Activated naive CD4-positive, alpha-beta T cell treated with anti-CD3 and anti-CD28 coated beads for 36 hours (primary cell): ENCODE data around the gene DSE. TPM values are rescaled to one million over a fixed set of nuclear protein-coding genes. Genes with fewer than 3 reads are reported as not detected.

Source experiments
- CTCF ChIA-PET: fragments of 350-600 bp; sonication (Branson Sonifier 250); formaldehyde crosslinking; loops from one replicate; lab custom pipeline; 2021; ENCODE audit warnings: antibody characterized with exemption; lab: Charles Lee
- DNase-seq: peaks from one replicate; pipeline ENCODE4 v3.0.0-alpha.2; 2020
- H3K27ac Mint-ChIP-seq: one replicate; pipeline ENCODE4 v1.8.0; 2021; ENCODE audit warnings: mild to moderate bottlenecking, mixed read lengths
- H3K27me3 Mint-ChIP-seq: one replicate; pipeline ENCODE4 v1.8.0; 2021; ENCODE audit warnings: low read depth, mixed read lengths
- H3K36me3 Mint-ChIP-seq: one replicate; pipeline ENCODE4 v1.8.0; 2021; ENCODE audit warnings: low read depth, mixed read lengths
- H3K4me1 Mint-ChIP-seq: one replicate; pipeline ENCODE4 v1.8.0; 2021; ENCODE audit warnings: low read depth, mixed read lengths
- H3K4me3 Mint-ChIP-seq: one replicate; pipeline ENCODE4 v1.8.0; 2021; ENCODE audit warnings: mild to moderate bottlenecking, moderate library complexity, mixed read lengths
- H3K9me3 Mint-ChIP-seq: one replicate; pipeline ENCODE4 v1.8.0; 2021; ENCODE audit warnings: mixed read lengths
- intact Hi-C: fragments of 100-400 bp; cut with micrococcal nuclease; formaldehyde crosslinking; loops from one replicate; pipeline ENCODE4 v1.15.1; 2023
- total RNA-seq, 2 experiments: library from RNA; stranded (reverse); gene quantifications; one replicate each; pipeline ENCODE4 v1.2.3, GENCODE V29; 2021

DSE gene
- total RNA-seq, 2 experiments from 2014 or later: 2.1 to 3.2 TPM

DNA sequence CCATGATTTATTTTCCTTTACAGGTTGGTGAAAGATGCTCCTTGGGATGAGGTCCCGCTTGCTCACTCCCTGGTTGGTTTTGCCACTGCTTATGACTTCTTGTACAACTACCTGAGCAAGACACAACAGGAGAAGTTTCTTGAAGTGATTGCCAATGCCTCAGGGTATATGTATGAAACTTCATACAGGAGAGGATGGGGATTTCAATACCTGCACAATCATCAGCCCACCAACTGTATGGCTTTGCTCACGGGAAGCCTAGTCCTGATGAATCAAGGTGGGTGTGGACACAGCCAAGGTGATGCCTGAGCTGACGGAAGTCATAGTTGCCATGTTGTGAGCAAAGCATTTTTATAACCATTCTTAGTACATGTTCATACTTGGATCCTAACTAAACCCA lies 55.8 kb downstream of the DSE start:
- Mint-ChIP-seq H3K4me3 (no peak overlapping the region), H3K27ac (no peak overlapping the region), H3K36me3 (no peaks in the 10 kb centered on the region), H3K4me1 (no peaks in the 10 kb centered on the region), H3K9me3 (no peaks in the 10 kb centered on the region), H3K27me3 (no peaks in the 10 kb centered on the region)
- CTCF ChIA-PET: no interaction called here
- intact Hi-C loops: no loop called here
- no peak for DNase-seq

DNA sequence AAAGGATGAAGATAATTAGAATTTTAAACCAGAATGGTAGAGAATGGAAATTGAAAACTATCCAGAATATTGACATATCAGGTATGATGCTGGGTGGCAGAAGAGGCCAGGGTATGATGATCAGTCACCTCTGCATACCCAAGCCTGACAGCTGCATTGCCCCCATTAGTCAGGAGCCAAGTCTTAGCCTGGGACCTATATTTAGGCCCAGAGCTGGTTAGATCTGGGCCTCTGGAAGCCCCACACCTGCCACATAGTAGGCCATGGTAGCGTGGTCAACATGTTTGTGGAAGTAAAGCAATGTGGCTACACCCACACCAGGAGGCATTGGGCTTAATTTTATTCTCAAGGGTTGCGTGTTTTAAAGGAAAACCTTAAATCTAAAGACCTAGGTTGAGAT lies 58.4 kb downstream of the DSE start:
- no peak overlapping the region for H3K4me3 Mint-ChIP-seq
- no peaks in the 10 kb centered on the region for H3K9me3 Mint-ChIP-seq
- no peak overlapping the region for H3K27ac Mint-ChIP-seq
- intact Hi-C loops: no loop called here
- no peaks in the 10 kb centered on the region for H3K27me3 Mint-ChIP-seq
- no peaks in the 10 kb centered on the region for H3K4me1 Mint-ChIP-seq
- CTCF ChIA-PET: interaction anchor here (1.4 kb wide), 1 partner anchor 16 kb away, joined by 5 read pairs; no protein-coding TSS in a partner anchor
- DNase-seq: no peak
- no peaks in the 10 kb centered on the region for H3K36me3 Mint-ChIP-seq

DNA sequence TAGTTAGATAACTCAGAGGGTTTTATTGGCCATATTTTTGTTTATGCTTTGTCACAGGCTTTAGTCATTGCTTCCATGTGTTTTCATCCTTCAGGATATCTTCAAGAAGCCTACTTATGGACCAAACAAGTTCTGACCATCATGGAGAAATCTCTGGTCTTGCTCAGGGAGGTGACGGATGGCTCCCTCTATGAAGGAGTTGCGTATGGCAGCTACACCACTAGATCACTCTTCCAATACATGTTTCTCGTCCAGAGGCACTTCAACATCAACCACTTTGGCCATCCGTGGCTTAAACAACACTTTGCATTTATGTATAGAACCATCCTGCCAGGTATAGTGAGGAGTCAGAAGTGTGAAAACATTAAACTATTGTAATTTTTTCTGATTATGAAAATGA lies 60.1 kb downstream of the DSE start:
- H3K9me3 Mint-ChIP-seq: no peaks in the 10 kb centered on the region
- DNase-seq: no peak
- no peak overlapping the region for H3K27ac Mint-ChIP-seq
- no peak overlapping the region for H3K4me3 Mint-ChIP-seq
- H3K36me3 Mint-ChIP-seq: no peaks in the 10 kb centered on the region
- no peaks in the 10 kb centered on the region for H3K4me1 Mint-ChIP-seq
- intact Hi-C loops: no loop called here
- H3K27me3 Mint-ChIP-seq: no peaks in the 10 kb centered on the region
- CTCF ChIA-PET: no interaction called here

DNA sequence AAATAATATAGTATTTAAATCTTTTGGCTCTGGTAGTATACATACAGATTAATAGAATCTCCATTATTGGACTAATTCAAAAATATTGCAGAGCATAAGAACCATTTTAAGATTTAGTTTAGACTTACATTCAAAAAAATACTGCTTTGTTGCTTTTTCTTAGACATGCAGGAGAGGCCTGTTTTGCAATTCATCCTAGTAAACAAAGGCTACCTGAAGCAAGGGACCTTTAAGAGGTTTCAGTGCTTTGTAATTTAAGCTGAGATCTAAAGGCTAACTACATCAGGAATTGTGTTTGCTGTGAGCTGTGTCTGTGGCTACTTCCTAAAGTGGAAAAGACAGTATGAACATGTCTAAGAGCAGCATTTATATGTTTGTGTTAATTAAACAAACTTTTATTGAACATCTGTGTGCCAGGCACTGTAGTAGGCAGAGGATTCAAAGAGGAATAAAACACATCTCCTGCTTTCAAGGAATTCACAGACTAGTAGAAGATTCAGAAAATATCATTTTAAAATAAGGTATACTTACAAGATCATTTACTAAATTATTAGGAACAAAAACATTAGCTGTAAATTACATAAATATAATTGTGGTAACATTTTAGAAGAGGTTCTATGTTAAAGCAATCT lies 61.3 kb downstream of the DSE start:
- intact Hi-C loops: no loop called here
- no peaks in the 10 kb centered on the region for H3K4me1 Mint-ChIP-seq
- CTCF ChIA-PET: no interaction called here
- no peaks in the 10 kb centered on the region for H3K27me3 Mint-ChIP-seq
- DNase-seq: no peak
- no peaks in the 10 kb centered on the region for H3K9me3 Mint-ChIP-seq
- no peak overlapping the region for H3K27ac Mint-ChIP-seq
- no peaks in the 10 kb centered on the region for H3K36me3 Mint-ChIP-seq
- H3K4me3 Mint-ChIP-seq: no peak overlapping the region

DNA sequence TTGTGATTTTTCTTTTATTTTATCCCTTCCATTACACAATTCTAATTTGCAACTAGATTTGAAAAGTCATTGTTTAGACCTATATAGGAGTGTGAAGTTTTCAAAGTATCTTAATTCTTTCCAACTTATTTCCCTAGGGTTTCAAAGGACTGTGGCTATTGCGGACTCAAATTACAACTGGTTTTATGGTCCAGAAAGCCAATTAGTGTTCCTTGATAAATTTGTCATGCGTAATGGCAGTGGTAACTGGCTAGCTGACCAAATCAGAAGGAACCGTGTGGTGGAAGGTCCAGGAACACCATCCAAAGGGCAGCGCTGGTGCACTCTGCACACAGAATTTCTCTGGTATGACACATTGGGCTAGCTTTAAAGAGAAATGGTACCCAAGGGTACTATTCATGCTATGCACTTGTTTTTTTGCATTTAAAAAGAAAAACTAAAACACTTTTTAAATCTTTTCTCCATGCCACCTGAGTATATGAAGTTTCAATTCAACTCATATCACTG lies 62.5 kb downstream of the DSE start:
- Mint-ChIP-seq H3K27ac (no peak overlapping the region), H3K4me1 (no peaks in the 10 kb centered on the region), H3K9me3 (no peaks in the 10 kb centered on the region), H3K4me3 (no peak overlapping the region), H3K36me3 (no peaks in the 10 kb centered on the region), H3K27me3 (no peaks in the 10 kb centered on the region)
- DNase-seq: no peak
- CTCF ChIA-PET: no interaction called here
- intact Hi-C loops: no loop called here

DNA sequence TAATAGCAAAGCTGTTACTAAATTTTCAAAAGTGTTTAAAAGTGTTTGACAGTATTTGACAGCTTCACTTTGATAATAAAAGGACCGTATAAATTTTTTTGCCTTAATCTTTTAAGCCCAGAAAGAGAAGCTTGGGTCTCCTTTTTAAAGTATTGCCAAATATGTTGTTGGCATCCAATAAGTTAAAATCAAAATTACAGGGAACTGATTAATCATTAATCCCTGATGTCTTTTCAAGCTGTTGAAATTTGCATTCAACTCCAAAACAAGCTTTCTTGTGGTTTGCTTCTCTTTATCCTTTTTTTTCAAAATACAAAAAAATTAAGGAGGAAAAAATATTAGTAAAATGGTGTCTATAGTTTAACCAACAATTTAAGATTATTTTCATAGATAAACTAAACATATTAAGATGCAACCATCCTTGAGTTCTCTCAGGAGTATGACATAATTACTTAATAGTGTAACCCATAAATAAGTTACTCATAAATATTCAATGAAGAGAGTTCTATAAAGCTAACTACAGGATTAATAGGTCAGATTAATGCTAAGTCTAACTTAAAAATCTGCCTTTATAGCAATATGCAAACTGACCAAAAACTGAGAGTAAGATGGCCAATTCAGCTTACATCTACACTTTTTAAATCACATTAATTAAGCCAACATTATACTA lies 63.4 kb downstream of the DSE start:
- Mint-ChIP-seq H3K9me3 (no peaks in the 10 kb centered on the region), H3K4me1 (no peaks in the 10 kb centered on the region), H3K36me3 (no peaks in the 10 kb centered on the region), H3K27ac (no peak overlapping the region), H3K4me3 (no peak overlapping the region), H3K27me3 (no peaks in the 10 kb centered on the region)
- intact Hi-C loops: no loop called here
- CTCF ChIA-PET: no interaction called here
- DNase-seq: no peak

DNA sequence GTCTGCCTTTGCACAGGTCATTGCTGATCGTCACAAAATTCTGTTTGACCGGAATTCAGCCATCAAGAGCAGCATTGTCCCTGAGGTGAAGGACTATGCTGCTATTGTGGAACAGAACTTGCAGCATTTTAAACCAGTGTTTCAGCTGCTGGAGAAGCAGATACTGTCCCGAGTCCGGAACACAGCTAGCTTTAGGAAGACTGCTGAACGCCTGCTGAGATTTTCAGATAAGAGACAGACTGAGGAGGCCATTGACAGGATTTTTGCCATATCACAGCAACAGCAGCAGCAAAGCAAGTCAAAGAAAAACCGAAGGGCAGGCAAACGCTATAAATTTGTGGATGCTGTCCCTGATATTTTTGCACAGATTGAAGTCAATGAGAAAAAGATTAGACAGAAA lies 65.8 kb downstream of the DSE start:
- intact Hi-C loops: no loop called here
- H3K27ac Mint-ChIP-seq: no peak overlapping the region
- no peaks in the 10 kb centered on the region for H3K27me3 Mint-ChIP-seq
- no peaks in the 10 kb centered on the region for H3K36me3 Mint-ChIP-seq
- CTCF ChIA-PET: interaction anchor here (0.8 kb wide), 1 partner anchor 99 kb away, joined by 3 read pairs; no protein-coding TSS in a partner anchor
- DNase-seq: no peak
- H3K4me3 Mint-ChIP-seq: no peak overlapping the region
- H3K4me1 Mint-ChIP-seq: no peaks in the 10 kb centered on the region
- no peaks in the 10 kb centered on the region for H3K9me3 Mint-ChIP-seq

DNA sequence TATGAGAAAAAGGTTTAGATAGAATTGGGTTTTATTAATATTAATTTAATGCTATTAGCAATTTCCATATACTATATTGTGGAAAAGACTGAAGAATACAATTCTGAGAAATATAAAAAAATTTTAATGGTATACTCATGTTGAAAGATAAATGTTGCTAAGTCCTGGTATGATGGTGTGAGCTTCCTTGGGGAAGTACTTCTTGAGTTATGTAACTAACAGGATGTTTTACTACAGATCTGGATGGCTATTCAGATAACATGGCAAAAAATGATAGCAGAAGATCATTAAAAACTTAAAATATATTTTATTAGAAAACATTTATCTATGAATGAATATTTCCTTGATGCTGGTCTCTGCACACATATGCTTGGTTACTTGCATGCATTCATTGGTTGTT lies 66.9 kb downstream of the DSE start:
- H3K4me1 Mint-ChIP-seq: no peaks in the 10 kb centered on the region
- CTCF ChIA-PET: no interaction called here
- no peak overlapping the region for H3K27ac Mint-ChIP-seq
- no peaks in the 10 kb centered on the region for H3K9me3 Mint-ChIP-seq
- no peak for DNase-seq
- peaks cover 6% of the 10 kb centered on the region for H3K27me3 Mint-ChIP-seq
- intact Hi-C loops: no loop called here
- H3K4me3 Mint-ChIP-seq: no peak overlapping the region
- no peaks in the 10 kb centered on the region for H3K36me3 Mint-ChIP-seq

DNA sequence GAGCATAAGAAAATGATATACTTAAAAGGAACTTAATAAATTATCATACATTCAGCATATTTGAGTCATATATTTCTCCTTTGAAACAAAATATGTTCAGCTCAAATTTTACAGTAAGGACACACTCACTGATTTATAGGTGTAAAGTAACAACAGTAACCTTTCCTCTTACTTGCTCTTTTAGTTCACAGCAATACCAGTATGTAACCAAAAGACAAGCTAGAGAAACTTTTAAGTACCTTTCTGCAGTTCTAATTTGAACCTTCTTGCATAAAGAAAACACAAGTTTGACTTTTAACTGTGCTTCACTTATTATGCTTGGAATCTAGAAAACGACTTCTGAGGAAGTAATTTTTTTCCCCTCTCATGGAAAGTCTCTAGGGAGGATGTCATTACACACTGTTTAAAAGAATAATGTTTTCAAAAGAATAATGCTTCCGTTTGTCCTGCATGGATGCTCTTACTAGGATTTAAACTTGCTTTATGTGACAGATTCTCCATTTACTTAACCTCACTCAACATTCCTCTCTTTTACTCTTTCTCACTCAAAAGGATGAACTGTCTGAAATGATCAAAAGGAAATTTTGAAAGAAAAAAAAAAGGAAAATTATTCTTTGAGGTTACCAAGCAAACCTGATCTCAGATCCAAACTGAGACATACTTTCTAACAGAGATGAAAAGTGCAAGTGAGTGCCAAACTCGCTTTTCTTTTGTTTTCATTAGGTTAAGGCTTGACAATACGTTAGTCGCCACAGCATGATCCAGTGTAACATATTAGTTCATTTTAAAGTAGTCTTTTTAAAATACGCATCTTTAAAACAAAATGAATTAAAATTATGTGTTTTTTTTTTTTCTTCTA lies 68.1 kb downstream of the DSE start:
- DNase-seq: no peak
- peaks cover 6% of the 10 kb centered on the region for H3K27me3 Mint-ChIP-seq
- no peaks in the 10 kb centered on the region for H3K4me1 Mint-ChIP-seq
- intact Hi-C loops: no loop called here
- H3K4me3 Mint-ChIP-seq: no peak overlapping the region
- H3K9me3 Mint-ChIP-seq: no peaks in the 10 kb centered on the region
- CTCF ChIA-PET: no interaction called here
- H3K27ac Mint-ChIP-seq: no peak overlapping the region
- no peaks in the 10 kb centered on the region for H3K36me3 Mint-ChIP-seq

DNA sequence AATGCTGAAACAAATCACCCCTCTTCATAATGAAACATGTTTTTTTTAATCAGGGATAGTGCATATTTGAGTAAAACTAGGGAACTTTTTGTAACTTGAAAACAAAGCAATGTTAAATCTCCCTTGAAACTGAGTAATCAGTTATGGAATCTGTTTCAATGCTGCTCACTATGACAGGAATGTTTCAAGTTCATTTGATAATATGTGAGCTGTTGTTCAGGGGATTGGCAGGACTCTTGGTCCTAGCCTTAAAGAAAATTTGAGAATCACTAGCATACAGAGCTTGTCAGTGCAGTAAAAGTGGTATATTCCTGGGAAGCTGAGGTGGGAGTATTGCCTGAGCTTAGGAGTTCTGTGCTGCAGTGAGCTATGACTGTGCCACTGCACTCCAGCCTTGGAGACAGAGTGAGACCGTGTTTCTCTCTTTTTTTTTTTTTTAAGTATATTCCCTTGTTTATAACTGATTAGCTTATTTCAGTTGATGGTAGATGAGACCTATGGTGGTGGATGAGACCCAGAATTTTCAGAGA lies 68.8 kb downstream of the DSE start:
- CTCF ChIA-PET: interaction anchor here (1.3 kb wide), 1 partner anchor 152 kb away, joined by 5 read pairs; no protein-coding TSS in a partner anchor
- Mint-ChIP-seq H3K4me1 (no peaks in the 10 kb centered on the region), H3K9me3 (no peaks in the 10 kb centered on the region), H3K27ac (no peak overlapping the region), H3K36me3 (no peaks in the 10 kb centered on the region), H3K4me3 (no peak overlapping the region), H3K27me3 (peaks cover 6% of the 10 kb centered on the region)
- intact Hi-C loops: loop anchor here (5.0 kb wide), 1 partner anchor 222 kb away; no protein-coding TSS in a partner anchor
- no peak for DNase-seq

DNA sequence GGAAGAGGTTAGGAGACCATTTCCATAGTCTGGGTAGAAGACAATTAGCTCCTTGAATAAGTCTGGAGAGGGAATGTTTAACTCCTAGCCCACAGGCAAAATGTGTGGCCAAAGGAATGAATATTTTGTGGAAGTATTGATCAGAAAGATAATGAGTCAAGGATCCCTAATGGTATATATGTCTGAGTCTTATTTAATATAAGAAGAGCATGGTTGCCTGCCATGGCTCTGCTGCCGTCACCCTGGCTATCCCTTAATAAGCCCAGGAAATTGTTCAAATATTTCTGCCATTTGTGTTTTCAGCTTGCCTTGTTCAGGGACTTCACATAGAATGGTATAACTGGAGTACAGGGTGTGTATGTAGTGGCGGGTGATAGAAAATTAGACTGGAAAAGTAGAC lies 72.4 kb downstream of the DSE start:
- H3K4me3 Mint-ChIP-seq: no peak overlapping the region
- intact Hi-C loops: loop anchor here (5.0 kb wide), 1 partner anchor 226 kb away; no protein-coding TSS in a partner anchor
- H3K27me3 Mint-ChIP-seq: peaks cover 14% of the 10 kb centered on the region
- no peak overlapping the region for H3K27ac Mint-ChIP-seq
- no peaks in the 10 kb centered on the region for H3K36me3 Mint-ChIP-seq
- H3K9me3 Mint-ChIP-seq: no peaks in the 10 kb centered on the region
- CTCF ChIA-PET: interaction anchor here (0.5 to 1.9 kb wide), 2 partner anchors 90 to 118 kb away, joined by 3 to 8 read pairs; no protein-coding TSS in a partner anchor
- no peak for DNase-seq
- H3K4me1 Mint-ChIP-seq: peaks cover 2% of the 10 kb centered on the region

DNA sequence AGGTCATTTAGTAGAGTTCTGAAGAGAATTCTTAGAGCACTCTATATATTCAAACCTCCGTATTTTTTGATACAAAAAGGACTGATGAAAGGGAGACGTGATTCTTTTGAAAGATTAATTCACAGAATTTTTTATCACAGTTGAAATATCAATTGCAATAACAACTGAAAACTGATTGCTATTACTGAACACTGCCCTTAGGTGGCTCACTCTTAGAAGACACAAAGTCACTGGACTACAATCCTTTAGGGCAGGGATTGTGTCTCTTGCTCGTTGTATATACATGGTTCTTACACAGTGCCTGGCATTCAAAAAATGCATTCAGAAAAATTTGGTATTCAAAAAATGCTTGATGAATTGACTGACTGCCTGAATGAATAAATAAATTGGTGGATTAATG lies 73.3 kb downstream of the DSE start:
- CTCF ChIA-PET: interaction anchor here (0.7 to 1.1 kb wide), 2 partner anchors 15 to 21 kb away, joined by 5 read pairs; no protein-coding TSS in a partner anchor
- Mint-ChIP-seq H3K4me1 (peaks cover 2% of the 10 kb centered on the region), H3K27me3 (peaks cover 16% of the 10 kb centered on the region), H3K27ac (no peak overlapping the region), H3K9me3 (no peaks in the 10 kb centered on the region), H3K4me3 (no peak overlapping the region), H3K36me3 (no peaks in the 10 kb centered on the region)
- DNase-seq: no peak
- intact Hi-C loops: loop anchor here (1.0 to 5.0 kb wide), 3 partner anchors 18 to 227 kb away; no protein-coding TSS in a partner anchor
